ENCODE data around the gene ZNF711.
"Not testable (repeated sequence)": the region's sequence is repeated elsewhere in the genome, so short reads cannot be mapped to it uniquely, and the experiment has no call there.

The ZNF711 gene

DNA sequence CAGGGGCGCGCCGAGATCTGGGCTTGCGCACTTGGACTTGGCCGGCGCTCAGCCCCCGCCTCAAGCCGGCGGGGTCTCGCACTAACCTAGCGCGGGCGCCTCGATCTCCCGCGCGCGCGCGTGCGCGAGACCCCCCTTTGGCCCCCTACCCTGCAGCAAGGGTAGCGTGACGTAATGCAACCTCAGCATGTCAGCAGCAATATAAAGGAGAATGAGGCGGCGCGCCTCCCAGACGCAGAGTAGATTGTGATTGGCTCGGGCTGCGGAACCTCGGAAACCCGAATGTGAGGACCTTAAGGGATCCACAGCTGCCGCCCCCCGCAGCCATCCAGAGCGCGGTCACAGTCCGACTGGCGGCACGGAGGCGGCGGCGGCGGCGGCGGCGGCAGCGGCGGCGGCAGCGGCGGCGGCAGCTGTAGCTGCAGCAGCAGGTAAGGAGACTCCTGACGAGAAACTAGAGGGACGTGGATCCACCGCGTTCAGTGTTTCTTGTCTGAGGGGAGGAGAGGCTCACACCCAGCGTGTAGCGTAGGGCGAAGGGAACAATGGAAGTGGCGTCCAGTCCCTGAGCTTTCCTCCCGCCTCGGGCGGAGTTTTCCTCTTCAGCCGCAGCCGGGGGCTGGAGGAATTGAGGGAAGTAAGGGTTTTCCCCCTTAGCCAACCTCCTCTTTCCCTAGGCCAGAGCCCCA lies at the start of gene ZNF711, which contains the start of gene SATL1:
ZNF711 (plus strand) TSS at position 231 of the 689 bp plus-strand sequence. CDS start 3,582 bp downstream, outside the sequence.
SATL1 (minus strand) TSS at position 19 of the 689 bp plus-strand sequence. CDS start 134,811 bp downstream, outside the sequence.
- DNase-seq, result peak; percentile 75

DNA sequence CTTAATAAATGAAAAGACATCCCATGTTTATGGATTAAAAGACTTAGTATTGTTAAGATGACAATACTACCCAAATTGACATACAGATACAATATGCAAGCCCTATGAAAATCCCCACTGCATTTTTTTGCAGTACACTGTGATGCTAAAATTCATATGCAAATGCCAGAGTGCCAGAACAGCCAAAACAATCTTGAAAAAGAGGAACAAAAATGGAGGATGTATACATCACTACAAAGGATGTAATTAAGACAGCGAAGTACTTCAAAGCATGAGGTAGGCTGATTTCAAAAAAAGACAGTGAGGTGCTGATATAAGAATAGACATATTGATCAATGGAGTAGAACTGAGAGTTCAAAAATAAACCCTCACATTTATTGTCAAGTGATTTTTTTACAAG lies 47.5 kb upstream of the ZNF711 start:
- DNase-seq, result no peak

GRCh38 chrX:85203461-85203970 lies 40.3 kb upstream of the ZNF711 start:
- DNase-seq, result no peak

- no peak for DNase-seq
Measured at GRCh38 chrX:85213792-85214530, 29.8 kb upstream of the ZNF711 start.

GRCh38 chrX:85215946-85216345 lies 27.8 kb upstream of the ZNF711 start:
- no peak for DNase-seq

DNA sequence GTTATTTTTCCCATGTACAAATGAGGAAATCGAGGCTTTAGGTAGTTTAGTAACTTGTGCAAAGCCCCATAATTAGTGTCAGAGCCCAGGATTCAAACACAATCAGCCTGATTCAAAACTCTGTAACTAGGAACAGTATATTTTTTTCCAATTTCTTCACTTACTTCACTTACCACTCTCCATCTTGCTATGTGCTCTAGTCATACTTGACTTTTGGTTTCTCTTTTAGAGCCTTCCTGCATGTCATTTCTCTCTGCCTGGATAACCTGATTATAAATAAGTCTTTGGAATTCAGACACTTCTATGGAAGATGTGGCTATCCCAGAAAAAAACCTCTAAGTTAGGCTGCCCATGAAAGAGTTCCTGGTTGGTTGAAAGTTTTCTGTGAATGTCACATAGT lies 22.4 kb upstream of the ZNF711 start:
- DNase-seq, result no peak

GRCh38 chrX:85223359-85223758 lies 20.4 kb upstream of the ZNF711 start:
- DNase-seq, result no peak

GRCh38 chrX:85243155-85243554 lies 636 bp upstream of the ZNF711 start:
- no peak for DNase-seq

DNA sequence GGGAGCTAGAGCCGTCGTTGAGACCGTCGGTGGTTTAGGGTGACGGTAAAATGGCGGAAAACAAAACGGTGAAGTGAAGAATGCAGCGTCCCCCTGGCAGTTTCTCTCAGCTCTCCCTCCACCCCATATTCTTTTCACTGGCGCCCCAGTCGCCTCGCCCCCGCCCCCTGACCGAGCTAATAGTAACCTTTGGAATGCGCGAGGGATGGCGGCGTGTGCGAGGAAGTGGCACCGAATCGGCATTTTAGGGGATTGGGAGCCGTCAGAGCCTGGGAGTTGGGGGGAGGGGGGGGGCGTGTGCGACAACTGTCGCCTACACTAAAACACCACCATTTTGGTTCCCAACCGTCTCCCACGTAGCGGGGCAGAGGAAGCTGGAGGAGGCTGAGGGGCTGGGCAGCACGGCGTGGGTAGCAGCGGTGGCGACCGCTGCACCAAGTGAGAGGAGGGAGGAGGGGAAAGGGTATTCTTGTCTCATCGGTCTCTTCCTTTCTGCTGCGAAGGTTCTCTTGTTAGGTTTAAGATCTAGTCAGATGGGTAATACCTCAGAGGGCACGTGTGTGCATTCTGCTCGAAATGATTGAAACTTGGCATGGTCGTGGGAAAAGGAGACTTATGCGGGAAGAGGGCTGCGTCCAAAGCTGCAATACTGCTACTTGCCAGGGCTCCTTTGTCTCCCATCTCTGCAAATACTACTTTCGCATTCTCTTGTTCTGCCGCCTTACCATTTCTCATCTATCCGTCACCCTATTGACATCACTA lies 840 bp downstream of the ZNF711 start:
- DNase-seq, result peak; percentile 28

GRCh38 chrX:85285286-85285685 lies 41.5 kb downstream of the ZNF711 start:
- not testable (repeated sequence) for DNase-seq

DNA sequence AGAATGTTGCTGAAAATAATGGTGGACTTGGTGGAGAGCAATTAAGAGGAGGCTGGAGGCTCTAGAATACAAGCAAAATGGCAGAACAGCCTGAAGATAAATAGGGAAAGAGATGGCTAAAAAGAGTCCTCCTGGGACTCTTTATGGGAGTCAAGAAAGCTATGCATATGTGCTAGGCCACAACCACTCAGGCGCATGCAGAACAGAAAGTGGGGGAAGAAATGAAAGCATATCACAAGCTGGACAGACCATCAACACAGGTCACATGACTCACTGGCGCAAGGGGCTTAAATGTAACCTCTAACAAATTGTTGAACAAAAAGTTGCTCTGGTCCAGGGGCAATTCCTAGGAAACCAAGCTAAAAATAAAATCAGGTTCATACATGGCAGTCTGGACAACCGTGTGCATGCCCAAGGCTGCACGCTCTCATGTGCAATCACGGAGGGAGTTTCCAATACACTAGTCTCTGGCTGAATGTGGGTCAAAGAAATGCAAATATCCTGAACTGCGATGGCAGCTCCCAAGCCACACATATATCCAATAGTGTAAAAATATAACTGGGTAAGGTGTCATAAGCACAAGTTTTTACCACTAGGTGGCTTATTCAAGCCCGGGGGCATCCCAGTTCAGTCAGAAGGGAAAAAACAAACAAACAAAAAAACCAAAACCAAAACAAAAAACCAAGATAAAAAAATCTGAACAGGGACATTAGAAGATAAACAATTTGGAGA lies 45.4 kb downstream of the ZNF711 start:
- no peak for DNase-seq

DNA sequence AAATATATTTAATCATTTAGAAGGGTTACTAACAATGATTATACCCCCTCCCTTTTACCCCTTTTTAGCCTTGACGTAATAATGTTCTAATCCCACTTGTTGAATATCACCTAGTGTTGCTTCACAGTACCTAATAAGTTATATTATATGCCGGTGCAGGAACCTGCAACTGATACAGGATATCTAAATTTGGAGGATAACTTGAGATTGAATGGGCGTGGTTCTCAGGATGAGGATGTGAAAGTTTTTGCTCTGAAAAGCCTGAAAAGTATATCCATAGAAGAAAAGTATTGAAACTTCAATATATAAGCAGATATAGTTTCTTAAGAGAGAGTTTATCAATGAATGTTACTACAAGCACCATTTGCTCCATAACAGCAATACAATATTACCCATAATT lies 59.8 kb downstream of the ZNF711 start:
- no peak for DNase-seq

GRCh38 chrX:85309717-85310116 lies 65.9 kb downstream of the ZNF711 start:
- DNase-seq, result no peak

DNA sequence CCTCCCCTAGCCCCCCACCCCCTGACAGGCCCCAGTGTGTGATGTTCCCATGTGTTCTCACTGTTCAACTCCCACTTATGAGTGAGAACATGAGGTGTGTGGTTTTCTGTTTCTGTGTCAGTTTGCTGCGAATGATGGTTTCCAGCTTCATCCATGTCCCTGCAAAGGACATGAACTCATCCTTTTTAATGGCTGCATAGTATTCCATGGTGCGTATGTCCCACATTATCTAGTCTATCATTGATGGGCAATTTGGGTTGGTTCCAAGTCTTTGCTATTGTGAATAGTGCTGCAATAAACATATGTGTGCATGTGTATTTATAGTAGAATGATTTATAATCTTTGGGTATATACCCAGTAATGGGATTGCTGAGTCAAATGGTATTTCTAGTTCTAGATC lies 67.6 kb downstream of the ZNF711 start:
- not testable (repeated sequence) for DNase-seq
